ENCODE measurements around the gene GPD1L. TPM values are rescaled to one million over a fixed set of nuclear protein-coding genes. Genes with fewer than 3 reads are reported as not detected.
A peak's percentile ranks its signal among the peaks of the same experiment; 100 is the strongest.

The GPD1L gene
- total and polyA plus RNA-seq, 2 of the 13 experiments (the other 11 are each of a cell fraction or from before 2014, with no cell fraction given), result 4.9 to 13.7 TPM

DNA sequence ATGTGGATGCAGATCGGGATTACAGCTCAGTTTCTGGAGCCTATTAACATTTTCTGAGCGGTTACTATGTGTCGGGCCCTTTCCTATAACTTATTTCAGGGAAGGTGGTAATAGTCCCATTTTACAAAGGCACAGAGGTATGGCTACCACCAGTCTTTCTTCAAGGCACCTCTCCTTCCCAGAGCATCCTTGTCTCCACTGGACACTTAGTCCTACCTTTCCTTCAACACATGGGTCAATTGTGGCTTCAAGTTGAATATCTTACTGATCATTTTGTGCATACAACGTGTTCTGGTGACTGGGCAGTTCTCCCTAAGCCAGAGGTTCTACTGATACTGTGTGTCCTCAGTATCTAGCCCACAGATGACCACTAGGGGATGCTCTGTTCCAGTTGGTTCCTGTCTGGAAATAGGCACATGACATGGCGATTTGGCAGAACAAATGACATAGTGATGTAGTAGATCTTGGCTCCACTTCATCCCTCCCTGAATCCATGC, 71.3 kb downstream of the GPD1L start (continued):
- no peak for TF ChIP-seq CREB3 (CRISPR knock-in tag; IDR thresholded peaks at IDR 0.05)
- no peak for TF ChIP-seq SOX13 (IDR thresholded peaks at IDR 0.05)
- TF ChIP-seq SOX13 (CRISPR knock-in tag; conservative IDR thresholded peaks at IDR 0.05 in 1 of 2, IDR thresholded peaks at IDR 0.05 in 1 of 2), result peak in 1 of 2 experiments; percentile 42; a peak in 1 of 4 replicates
- TF ChIP-seq RFX3 (CRISPR knock-in tag; IDR thresholded peaks at IDR 0.05), result no peak
- no peak for TF ChIP-seq ZNF7 (CRISPR knock-in tag; IDR thresholded peaks at IDR 0.05)
- TF ChIP-seq ZNF296 (CRISPR knock-in tag; conservative IDR thresholded peaks at IDR 0.05), result no peak
- TF ChIP-seq HOMEZ (CRISPR knock-in tag; IDR thresholded peaks at IDR 0.05; ENCODE audit: low read depth), result 0 out of 2 replicates have a peak, but pooled peaks have one; percentile 56
- TF ChIP-seq NCOA5 (CRISPR knock-in tag; IDR thresholded peaks at IDR 0.05), result no peak
- peak; percentile 29 for TF ChIP-seq YY1 (IDR thresholded peaks at IDR 0.05; ENCODE audit: insufficient read depth, insufficient replicate concordance, low read depth, low read length)
- 0 out of 2 replicates have a peak, but pooled peaks have one; percentile 85 for TF ChIP-seq ZNF567 (CRISPR knock-in tag; IDR thresholded peaks at IDR 0.05; ENCODE audit: borderline replicate concordance)
- no peak for TF ChIP-seq ZNF160 (CRISPR knock-in tag; IDR thresholded peaks at IDR 0.05)
- no peak for TF ChIP-seq ZBTB4 (CRISPR knock-in tag; IDR thresholded peaks at IDR 0.05; ENCODE audit: borderline replicate concordance)
- TF ChIP-seq ZBTB33 (CRISPR knock-in tag; IDR thresholded peaks at IDR 0.05), result no peak
- 0 out of 2 replicates have a peak, but pooled peaks have one; percentile 38 for TF ChIP-seq MLX (CRISPR knock-in tag; IDR thresholded peaks at IDR 0.05)
- no peak for TF ChIP-seq ZNF703 (CRISPR knock-in tag; IDR thresholded peaks at IDR 0.05; ENCODE audit: borderline replicate concordance)
- no peak for TF ChIP-seq ZBTB49 (CRISPR knock-in tag; IDR thresholded peaks at IDR 0.05; ENCODE audit: borderline replicate concordance)
- TF ChIP-seq SOX5 (CRISPR knock-in tag; IDR thresholded peaks at IDR 0.05; ENCODE audit: borderline replicate concordance), result peak; percentile 47
- no peak for TF ChIP-seq ZNF546 (CRISPR knock-in tag; conservative IDR thresholded peaks at IDR 0.05)
- no peak for TF ChIP-seq ZNF564 (CRISPR knock-in tag; IDR thresholded peaks at IDR 0.05)
